SJCRH30 (cell line): ENCODE results near the gene CTDNEP1. TPM values are rescaled to one million over a fixed set of nuclear protein-coding genes. Genes with fewer than 3 reads are reported as not detected.
A peak's percentile ranks its signal among the peaks of the same experiment; 100 is the strongest.

Experiments
- DNase-seq, 2 experiments: peaks; one replicate each; pipeline ENCODE4 v3.0.0-alpha.2; 2015 to 2020
- H3K27ac ChIP-seq: fragments of 250-450 bp; sonication (Bioruptor Pico); 2 replicates; pipeline ENCODE4 v1.5.1; 2020; ENCODE audit warnings: mild to moderate bottlenecking, moderate library complexity
- H3K27me3 ChIP-seq: fragments of 250-450 bp; sonication (Bioruptor Pico); 2 replicates; pipeline ENCODE4 v1.5.1; 2020; ENCODE audit warnings: mild to moderate bottlenecking, moderate library complexity
- H3K36me3 ChIP-seq: fragments of 250-450 bp; sonication (Bioruptor Pico); 2 replicates; pipeline ENCODE4 v1.5.1; 2020; ENCODE audit warnings: mild to moderate bottlenecking, moderate library complexity
- H3K4me1 ChIP-seq: fragments of 250-450 bp; sonication (Bioruptor Pico); 2 replicates; pipeline ENCODE4 v1.5.1; 2020; ENCODE audit warnings: mild to moderate bottlenecking, moderate library complexity
- H3K4me3 ChIP-seq: fragments of 250-450 bp; sonication (Bioruptor Pico); 2 replicates; pipeline ENCODE4 v1.5.1; 2020; ENCODE audit warnings: mild to moderate bottlenecking, moderate library complexity
- H3K9me3 ChIP-seq: fragments of 250-450 bp; sonication (Bioruptor Pico); replicated peaks from 2 replicates; pipeline ENCODE4 v1.5.1; 2020; ENCODE audit warnings: mild to moderate bottlenecking, moderate library complexity
- total RNA-seq: library from RNA; depleted of rRNA; stranded (reverse); fragments of >200 nt; shearing (Covaris generic); gene quantifications from 2 replicates; pipeline ENCODE4 v1.2.3, GENCODE V29; 2014

CTDNEP1 gene
- total RNA-seq, 1 experiment from 2014 or later = 36.9 TPM

GRCh38 chr17:7283471-7284216, 32.1 kb upstream of the CTDNEP1 start:
- H3K27ac ChIP-seq = no peak overlapping the region
- H3K27me3 ChIP-seq = peaks cover 4% of the 10 kb centered on the region; the same call in 1 of the 2 replicates
- no peaks in the 10 kb centered on the region for H3K36me3 ChIP-seq
- DNase-seq = no peak
- H3K4me1 ChIP-seq = no peaks in the 10 kb centered on the region
- H3K9me3 ChIP-seq = no peaks in the 10 kb centered on the region
- H3K4me3 ChIP-seq = no peak overlapping the region

GRCh38 chr17:7282752-7283321, 31.3 kb upstream of the CTDNEP1 start:
- H3K4me3 ChIP-seq = no peak overlapping the region
- no peak for DNase-seq
- H3K27ac ChIP-seq = no peak overlapping the region
- H3K9me3 ChIP-seq = no peaks in the 10 kb centered on the region
- peaks cover 4% of the 10 kb centered on the region; the same call in 1 of the 2 replicates for H3K27me3 ChIP-seq
- H3K4me1 ChIP-seq = no peaks in the 10 kb centered on the region
- no peaks in the 10 kb centered on the region for H3K36me3 ChIP-seq

- Histone ChIP-seq H3K27ac (no peak overlapping the region), H3K4me1 (no peaks in the 10 kb centered on the region), H3K36me3 (no peaks in the 10 kb centered on the region), H3K27me3 (peaks cover 4% of the 10 kb centered on the region; the same call in 1 of the 2 replicates), H3K9me3 (no peaks in the 10 kb centered on the region), H3K4me3 (peak overlapping the region; percentile 64)
- DNase-seq = peak; percentile 22 to 39
Measured at GRCh38 chr17:7281953-7282751, 30.6 kb upstream of the CTDNEP1 start.

GRCh38 chr17:7281074-7281952, 29.8 kb upstream of the CTDNEP1 start, which contains the start of gene SLC2A4:
Gene SLC2A4 (plus strand): TSS chr17:7281718. CDS start chr17:7281935, 217 bp downstream.
- H3K27ac ChIP-seq = peak within 1 kb of the TSS; percentile 40
- no peaks in the 10 kb centered on the region for H3K36me3 ChIP-seq
- DNase-seq = peak; percentile 92 to 96
- peaks cover 4% of the 10 kb centered on the region; the same call in 1 of the 2 replicates for H3K27me3 ChIP-seq
- H3K4me3 ChIP-seq = peak within 1 kb of the TSS; percentile 64
- H3K4me1 ChIP-seq = no peaks in the 10 kb centered on the region
- no peaks in the 10 kb centered on the region for H3K9me3 ChIP-seq

GRCh38 chr17:7280519-7281073, 29.1 kb upstream of the CTDNEP1 start:
- Histone ChIP-seq H3K4me3 (peak overlapping the region; percentile 64), H3K27me3 (peaks cover 4% of the 10 kb centered on the region; the same call in 1 of the 2 replicates), H3K9me3 (no peaks in the 10 kb centered on the region), H3K36me3 (no peaks in the 10 kb centered on the region), H3K27ac (peak overlapping the region; percentile 40), H3K4me1 (no peaks in the 10 kb centered on the region)
- DNase-seq = peak; percentile 67 to 83

- H3K4me3 ChIP-seq = no peak overlapping the region
- no peak for DNase-seq
- H3K4me1 ChIP-seq = no peaks in the 10 kb centered on the region
- peaks cover 4% of the 10 kb centered on the region; the same call in 1 of the 2 replicates for H3K27me3 ChIP-seq
- no peaks in the 10 kb centered on the region for H3K36me3 ChIP-seq
- no peaks in the 10 kb centered on the region for H3K9me3 ChIP-seq
- H3K27ac ChIP-seq = no peak overlapping the region
Measured at GRCh38 chr17:7279448-7279847, 27.9 kb upstream of the CTDNEP1 start.

- no peak overlapping the region for H3K4me3 ChIP-seq
Measured at GRCh38 chr17:7266784-7267183, 15.2 kb upstream of the CTDNEP1 start.

GRCh38 chr17:7263801-7264078, 12.2 kb upstream of the CTDNEP1 start:
- no peaks in the 10 kb centered on the region for H3K27me3 ChIP-seq
- no peaks in the 10 kb centered on the region for H3K4me1 ChIP-seq
- no peaks in the 10 kb centered on the region; the same call in none of the 2 replicates for H3K36me3 ChIP-seq
- H3K27ac ChIP-seq = no peak overlapping the region
- no peaks in the 10 kb centered on the region for H3K9me3 ChIP-seq
- no peak for DNase-seq
- H3K4me3 ChIP-seq = no peak overlapping the region

More at GRCh38 chr17:7266784-7267183, 15.2 kb upstream of the CTDNEP1 start:
- no peak for DNase-seq
- Histone ChIP-seq H3K4me1 (no peaks in the 10 kb centered on the region), H3K9me3 (no peaks in the 10 kb centered on the region), H3K36me3 (no peaks in the 10 kb centered on the region), H3K27me3 (no peaks in the 10 kb centered on the region), H3K27ac (no peak overlapping the region)

GRCh38 chr17:7262935-7263800, 11.6 kb upstream of the CTDNEP1 start:
- H3K9me3 ChIP-seq = no peaks in the 10 kb centered on the region
- no peaks in the 10 kb centered on the region for H3K27me3 ChIP-seq
- H3K27ac ChIP-seq = no peak overlapping the region
- DNase-seq = no peak
- H3K4me1 ChIP-seq = no peaks in the 10 kb centered on the region
- H3K36me3 ChIP-seq = peaks cover 4% of the 10 kb centered on the region
- H3K4me3 ChIP-seq = no peak overlapping the region; the same call in 1 of the 2 replicates

GRCh38 chr17:7262192-7262934, 10.8 kb upstream of the CTDNEP1 start, which contains the start of gene CLDN7:
Gene CLDN7 (minus strand): TSS chr17:7262478. CDS start chr17:7262043, 435 bp downstream.
- H3K27me3 ChIP-seq = no peaks in the 10 kb centered on the region

GRCh38 chr17:7261379-7262191, 10.1 kb upstream of the CTDNEP1 start:
- DNase-seq = no peak
- H3K9me3 ChIP-seq = no peaks in the 10 kb centered on the region
- H3K36me3 ChIP-seq = peaks cover 4% of the 10 kb centered on the region
- H3K27me3 ChIP-seq = no peaks in the 10 kb centered on the region
- no peak overlapping the region for H3K27ac ChIP-seq
- no peak overlapping the region for H3K4me3 ChIP-seq
- H3K4me1 ChIP-seq = no peaks in the 10 kb centered on the region

More at GRCh38 chr17:7262192-7262934, 10.8 kb upstream of the CTDNEP1 start, which contains the start of gene CLDN7:
- peaks cover 4% of the 10 kb centered on the region for H3K36me3 ChIP-seq
- no peak within 1 kb of the TSS; the same call in 1 of the 2 replicates for H3K4me3 ChIP-seq
- H3K4me1 ChIP-seq = no peaks in the 10 kb centered on the region
- H3K27ac ChIP-seq = no peak within 1 kb of the TSS
- DNase-seq = no peak
- H3K9me3 ChIP-seq = no peaks in the 10 kb centered on the region
